Keratinocyte (primary cell): ENCODE data around the gene TRAF3IP3. TPM values are rescaled to one million over a fixed set of nuclear protein-coding genes. Genes with fewer than 3 reads are reported as not detected.

Experiments used
- DNase-seq: peaks from one replicate; pipeline ENCODE4 v3.0.0-alpha.2; 2011; ENCODE audit warnings: low read depth, missing footprints, low spot score
- FAIRE-seq: peaks from 2 replicates; lab custom pipeline; 2011; peaks lifted over from hg19 to GRCh38; lab: Jason Lieb, UNC
- H2AFZ ChIP-seq: 2 replicates; pipeline ENCODE4 v1.6.0; 2012; ENCODE audit warnings: low read length, control low read depth, inconsistent platforms; ENCODE audit not compliant: control insufficient read depth
- H3K27ac ChIP-seq: 2 replicates; pipeline ENCODE4 v1.5.1; 2011; ENCODE audit warnings: low read length; ENCODE audit not compliant: control insufficient read depth, insufficient read depth
- H3K27me3 ChIP-seq: 3 replicates; pipeline ENCODE4 v1.6.0; 2011; ENCODE audit warnings: low read length; ENCODE audit not compliant: control insufficient read depth, insufficient read depth; ENCODE audit errors: extremely low read depth
- H3K36me3 ChIP-seq, 2 experiments: 2 replicates in 1 of 2; 3 replicates in 1 of 2; pipeline ENCODE4 v1.5.1; 2011; ENCODE audit warnings: low read length in 2 of 2, mild to moderate bottlenecking in 1 of 2; ENCODE audit not compliant: control insufficient read depth in 2 of 2, insufficient read depth in 2 of 2; ENCODE audit errors: extremely low read depth in 1 of 2
- H3K4me1 ChIP-seq: 3 replicates; pipeline ENCODE4 v1.5.1; 2011; ENCODE audit warnings: low read length; ENCODE audit not compliant: control insufficient read depth, insufficient read depth; ENCODE audit errors: extremely low read depth
- H3K4me2 ChIP-seq: 3 replicates; pipeline ENCODE4 v1.6.0; 2011; ENCODE audit warnings: low read depth, low read length; ENCODE audit not compliant: control insufficient read depth, insufficient read depth; ENCODE audit errors: extremely low read depth
- H3K4me3 ChIP-seq, 3 experiments: fragments of 200-600 bp in 1 of 3; sonication (generic) in 1 of 3; 2 replicates in 2 of 3; 3 replicates in 1 of 3; pipeline ENCODE4 v1.5.1; 2011 to 2016; ENCODE audit warnings: low read length in 3 of 3, mild to moderate bottlenecking in 3 of 3, control low read depth in 2 of 3, inconsistent platforms in 1 of 3, low read depth in 1 of 3, mixed read lengths in 1 of 3, mixed run types in 1 of 3, moderate library complexity in 1 of 3; ENCODE audit not compliant: control insufficient read depth in 2 of 3, insufficient read depth in 2 of 3; ENCODE audit errors: extremely low read depth in 1 of 3
- H3K79me2 ChIP-seq: 2 replicates; pipeline ENCODE4 v1.6.0; 2012; ENCODE audit warnings: low read length; ENCODE audit not compliant: control insufficient read depth, insufficient read depth
- H3K9ac ChIP-seq: 3 replicates; pipeline ENCODE4 v1.6.0; 2011; ENCODE audit warnings: low read length; ENCODE audit not compliant: control insufficient read depth, insufficient read depth; ENCODE audit errors: extremely low read depth
- H3K9me1 ChIP-seq: 3 replicates; pipeline ENCODE4 v1.6.0; 2011; ENCODE audit warnings: low read length; ENCODE audit not compliant: control insufficient read depth, insufficient read depth; ENCODE audit errors: extremely low read depth
- H3K9me3 ChIP-seq: 2 replicates; pipeline ENCODE4 v1.5.1; 2012; ENCODE audit warnings: low read depth, low read length; ENCODE audit not compliant: control insufficient read depth
- H4K20me1 ChIP-seq: 3 replicates; pipeline ENCODE4 v1.6.0; 2011; ENCODE audit warnings: low read length; ENCODE audit not compliant: control insufficient read depth, insufficient read depth; ENCODE audit errors: extremely low read depth
- EZH2 ChIP-seq: IDR thresholded peaks from one replicate; pipeline ENCODE4 v1.6.1; 2012; ENCODE audit warnings: inconsistent platforms, mild to moderate bottlenecking, low read length, moderate library complexity
- dilution Hi-C: fragments of 300-500 bp; cut with MboI; formaldehyde crosslinking; loops from one replicate; pipeline ENCODE4 v1.7.0; 2020; ENCODE audit warnings: low sequenced_read_pairs; ENCODE audit not compliant: extremely low pct_ligation_motif_present
- polyA plus RNA-seq, 5 experiments: library from polyadenylated mRNA; depleted of rRNA in 3 of 5; stranded (reverse) in 3 of 5; stranded (forward) in 1 of 5; unstranded in 1 of 5; fragments of >200 nt; gene quantifications; 1 replicate in 1 of 5; 2 replicates in 3 of 5; 3 replicates in 1 of 5; pipeline versions ENCODE4 v1.2.1 to v1.2.3, GENCODE V29; 2011 to 2012; ENCODE audit warnings: missing spikeins in 2 of 5, low read depth in 1 of 5, low replicate concordance in 1 of 5
- TF ChIP-seq, protein P1 (sequence below), 3 experiments: IDR thresholded peaks in 1 of 3; conservative IDR thresholded peaks in 1 of 3; optimal IDR thresholded peaks in 1 of 3; 2 replicates in 2 of 3; 3 replicates in 1 of 3; pipeline versions ENCODE3 to v1.5.1; 2011; ENCODE audit warnings: low read length in 3 of 3, mild to moderate bottlenecking in 3 of 3, moderate library complexity in 2 of 3, control low read depth in 1 of 3, inconsistent platforms in 1 of 3; ENCODE audit not compliant: insufficient read depth in 2 of 3; ENCODE audit errors: extremely low read depth in 1 of 3

Gene TRAF3IP3
- polyA plus RNA-seq, 1 donor (not counting 4 experiments of a cell fraction or from before 2014, with no cell fraction given), result 0.16 TPM

DNA sequence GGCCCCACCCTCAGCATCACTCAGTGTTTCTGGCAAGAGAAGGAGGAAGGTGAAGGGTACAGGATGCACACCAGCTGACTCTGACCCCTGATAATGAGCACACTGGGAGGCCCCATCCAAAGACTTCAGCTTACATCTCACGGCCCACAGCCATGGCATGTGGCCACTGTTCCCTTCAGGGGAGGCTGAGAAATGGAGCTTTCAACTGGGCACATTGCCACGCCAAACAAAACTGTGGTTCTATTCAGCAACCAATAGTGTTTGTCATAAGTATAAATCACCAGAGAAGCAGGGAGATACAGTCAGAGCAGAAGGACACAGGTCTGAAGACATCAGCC, 12.7 kb upstream of the TRAF3IP3 start:
- Histone ChIP-seq H3K79me2 (no peaks in the 10 kb centered on the region), H3K27me3 (no peaks in the 10 kb centered on the region), H2AFZ (no peak overlapping the region), H3K9me1 (no peaks in the 10 kb centered on the region), H3K9me3 (no peaks in the 10 kb centered on the region), H3K4me1 (peaks cover 8% of the 10 kb centered on the region), H3K36me3 (no peaks in the 10 kb centered on the region), H3K4me2 (no peak overlapping the region), H4K20me1 (no peaks in the 10 kb centered on the region), H3K4me3 (no peak overlapping the region), H3K9ac (no peak overlapping the region), H3K27ac (no peak overlapping the region)
- no peak for FAIRE-seq
- dilution Hi-C loops, result no loop called here
- TF ChIP-seq EZH2, result no peak
- TF ChIP-seq, protein P1, sequence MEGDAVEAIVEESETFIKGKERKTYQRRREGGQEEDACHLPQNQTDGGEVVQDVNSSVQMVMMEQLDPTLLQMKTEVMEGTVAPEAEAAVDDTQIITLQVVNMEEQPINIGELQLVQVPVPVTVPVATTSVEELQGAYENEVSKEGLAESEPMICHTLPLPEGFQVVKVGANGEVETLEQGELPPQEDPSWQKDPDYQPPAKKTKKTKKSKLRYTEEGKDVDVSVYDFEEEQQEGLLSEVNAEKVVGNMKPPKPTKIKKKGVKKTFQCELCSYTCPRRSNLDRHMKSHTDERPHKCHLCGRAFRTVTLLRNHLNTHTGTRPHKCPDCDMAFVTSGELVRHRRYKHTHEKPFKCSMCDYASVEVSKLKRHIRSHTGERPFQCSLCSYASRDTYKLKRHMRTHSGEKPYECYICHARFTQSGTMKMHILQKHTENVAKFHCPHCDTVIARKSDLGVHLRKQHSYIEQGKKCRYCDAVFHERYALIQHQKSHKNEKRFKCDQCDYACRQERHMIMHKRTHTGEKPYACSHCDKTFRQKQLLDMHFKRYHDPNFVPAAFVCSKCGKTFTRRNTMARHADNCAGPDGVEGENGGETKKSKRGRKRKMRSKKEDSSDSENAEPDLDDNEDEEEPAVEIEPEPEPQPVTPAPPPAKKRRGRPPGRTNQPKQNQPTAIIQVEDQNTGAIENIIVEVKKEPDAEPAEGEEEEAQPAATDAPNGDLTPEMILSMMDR (optimal IDR thresholded peaks at IDR 0.05 in 1 of 3, IDR thresholded peaks at IDR 0.05 in 1 of 3, conservative IDR thresholded peaks at IDR 0.05 in 1 of 3; ENCODE audit: extremely low read depth in 1 of 3, insufficient read depth in 2 of 3, low read length in 3 of 3), result no peak
- no peak for DNase-seq

DNA sequence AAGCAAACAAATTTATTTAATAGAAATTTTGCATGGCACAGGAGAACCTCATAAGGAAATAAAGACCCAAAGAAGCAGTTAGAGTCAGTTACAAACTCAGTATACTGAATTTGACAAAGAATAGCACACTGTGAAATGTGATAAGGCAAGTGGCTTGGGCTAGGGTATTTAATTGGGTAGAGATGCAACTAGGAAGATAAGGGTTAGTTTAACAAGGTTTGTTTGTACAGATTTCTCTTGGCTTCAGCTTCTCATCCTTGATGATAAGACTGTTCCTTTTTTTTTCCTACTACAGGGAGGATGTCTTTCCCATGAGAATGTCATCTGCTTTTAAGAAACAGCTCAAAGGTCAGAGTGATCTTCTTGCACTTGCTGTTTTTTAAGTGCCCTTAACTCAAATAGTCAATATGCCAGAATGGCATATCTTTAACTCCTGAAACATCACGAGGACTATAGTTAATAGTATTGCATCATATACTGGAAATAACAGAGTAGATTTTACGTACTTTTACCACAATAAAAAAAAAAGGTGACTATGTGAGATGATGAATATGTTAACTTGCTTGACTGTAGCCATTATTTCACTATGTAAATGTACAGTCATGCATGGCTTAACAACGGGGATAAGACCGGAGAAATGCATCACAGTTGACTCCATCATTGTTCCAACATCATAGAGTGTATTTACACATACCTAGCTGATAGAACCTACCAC, 9.2 kb upstream of the TRAF3IP3 start:
- TF ChIP-seq, protein P1 (optimal IDR thresholded peaks at IDR 0.05 in 1 of 3, IDR thresholded peaks at IDR 0.05 in 1 of 3, conservative IDR thresholded peaks at IDR 0.05 in 1 of 3; ENCODE audit: extremely low read depth in 1 of 3, insufficient read depth in 2 of 3, low read length in 3 of 3), result no peak
- no peak for TF ChIP-seq EZH2
- DNase-seq (no peak), FAIRE-seq (no peak)
- no peaks in the 10 kb centered on the region for H4K20me1 ChIP-seq
- no peaks in the 10 kb centered on the region for H3K79me2 ChIP-seq
- H3K9me1 ChIP-seq, result no peaks in the 10 kb centered on the region
- no peaks in the 10 kb centered on the region for H3K36me3 ChIP-seq
- H3K4me2 ChIP-seq, result no peak overlapping the region
- dilution Hi-C loops, result no loop called here
- H3K27me3 ChIP-seq, result no peaks in the 10 kb centered on the region
- no peaks in the 10 kb centered on the region for H3K9me3 ChIP-seq
- no peak overlapping the region for H3K4me3 ChIP-seq
- H3K4me1 ChIP-seq, result peaks cover 10% of the 10 kb centered on the region
- H3K9ac ChIP-seq, result no peak overlapping the region
- H2AFZ ChIP-seq, result no peak overlapping the region
- H3K27ac ChIP-seq, result no peak overlapping the region
